ENCODE results near the gene LRRC51.
A peak's percentile ranks its signal among the peaks of the same experiment; 100 is the strongest.

Gene LRRC51

GRCh38 chr11:72100009-72100408 is 19.4 kb downstream of the LRRC51 start:
- H3K4me3 ChIP-seq (ENCODE audit: low read depth, low read length), result no peak overlapping the region
- TF ChIP-seq, protein P1, sequence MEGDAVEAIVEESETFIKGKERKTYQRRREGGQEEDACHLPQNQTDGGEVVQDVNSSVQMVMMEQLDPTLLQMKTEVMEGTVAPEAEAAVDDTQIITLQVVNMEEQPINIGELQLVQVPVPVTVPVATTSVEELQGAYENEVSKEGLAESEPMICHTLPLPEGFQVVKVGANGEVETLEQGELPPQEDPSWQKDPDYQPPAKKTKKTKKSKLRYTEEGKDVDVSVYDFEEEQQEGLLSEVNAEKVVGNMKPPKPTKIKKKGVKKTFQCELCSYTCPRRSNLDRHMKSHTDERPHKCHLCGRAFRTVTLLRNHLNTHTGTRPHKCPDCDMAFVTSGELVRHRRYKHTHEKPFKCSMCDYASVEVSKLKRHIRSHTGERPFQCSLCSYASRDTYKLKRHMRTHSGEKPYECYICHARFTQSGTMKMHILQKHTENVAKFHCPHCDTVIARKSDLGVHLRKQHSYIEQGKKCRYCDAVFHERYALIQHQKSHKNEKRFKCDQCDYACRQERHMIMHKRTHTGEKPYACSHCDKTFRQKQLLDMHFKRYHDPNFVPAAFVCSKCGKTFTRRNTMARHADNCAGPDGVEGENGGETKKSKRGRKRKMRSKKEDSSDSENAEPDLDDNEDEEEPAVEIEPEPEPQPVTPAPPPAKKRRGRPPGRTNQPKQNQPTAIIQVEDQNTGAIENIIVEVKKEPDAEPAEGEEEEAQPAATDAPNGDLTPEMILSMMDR (IDR thresholded peaks at IDR 0.05; ENCODE audit: low read depth, low read length), result no peak

DNA sequence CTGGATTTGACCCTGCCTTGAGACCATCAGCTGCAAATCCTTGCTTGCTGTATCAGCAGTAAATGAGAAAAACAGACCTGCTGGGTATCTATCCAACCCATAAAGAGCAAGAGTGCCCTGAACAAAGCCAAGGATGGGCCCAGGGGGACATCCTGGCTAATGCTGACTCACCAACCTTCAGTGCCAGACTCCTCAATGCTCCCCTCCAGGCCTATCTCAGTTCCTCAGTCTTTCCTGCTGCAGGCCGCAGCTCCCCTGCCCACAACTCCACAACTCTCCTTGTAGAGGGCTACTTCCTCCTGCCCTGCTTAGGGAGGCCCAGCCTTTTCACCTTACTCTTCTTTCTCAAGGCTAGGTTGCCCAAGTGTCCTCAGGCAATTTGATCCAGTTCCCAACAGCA is 19.8 kb downstream of the LRRC51 start:
- TF ChIP-seq, protein P1 (IDR thresholded peaks at IDR 0.05; ENCODE audit: low read depth, low read length), result no peak
- no peak overlapping the region for H3K4me3 ChIP-seq (ENCODE audit: low read depth, low read length)

- H3K4me3 ChIP-seq (ENCODE audit: low read depth, low read length), result peak overlapping the region; percentile 94
- TF ChIP-seq, protein P1 (IDR thresholded peaks at IDR 0.05; ENCODE audit: low read depth, low read length), result no peak
These were observed 21.5 kb downstream of the LRRC51 start for GRCh38 chr11:72102162-72102561.

- peak overlapping the region; percentile 94 for H3K4me3 ChIP-seq (ENCODE audit: low read depth, low read length)
- TF ChIP-seq, protein P1 (IDR thresholded peaks at IDR 0.05; ENCODE audit: low read depth, low read length), result no peak
These were observed 21.9 kb downstream of the LRRC51 start for GRCh38 chr11:72102631-72102945.

DNA sequence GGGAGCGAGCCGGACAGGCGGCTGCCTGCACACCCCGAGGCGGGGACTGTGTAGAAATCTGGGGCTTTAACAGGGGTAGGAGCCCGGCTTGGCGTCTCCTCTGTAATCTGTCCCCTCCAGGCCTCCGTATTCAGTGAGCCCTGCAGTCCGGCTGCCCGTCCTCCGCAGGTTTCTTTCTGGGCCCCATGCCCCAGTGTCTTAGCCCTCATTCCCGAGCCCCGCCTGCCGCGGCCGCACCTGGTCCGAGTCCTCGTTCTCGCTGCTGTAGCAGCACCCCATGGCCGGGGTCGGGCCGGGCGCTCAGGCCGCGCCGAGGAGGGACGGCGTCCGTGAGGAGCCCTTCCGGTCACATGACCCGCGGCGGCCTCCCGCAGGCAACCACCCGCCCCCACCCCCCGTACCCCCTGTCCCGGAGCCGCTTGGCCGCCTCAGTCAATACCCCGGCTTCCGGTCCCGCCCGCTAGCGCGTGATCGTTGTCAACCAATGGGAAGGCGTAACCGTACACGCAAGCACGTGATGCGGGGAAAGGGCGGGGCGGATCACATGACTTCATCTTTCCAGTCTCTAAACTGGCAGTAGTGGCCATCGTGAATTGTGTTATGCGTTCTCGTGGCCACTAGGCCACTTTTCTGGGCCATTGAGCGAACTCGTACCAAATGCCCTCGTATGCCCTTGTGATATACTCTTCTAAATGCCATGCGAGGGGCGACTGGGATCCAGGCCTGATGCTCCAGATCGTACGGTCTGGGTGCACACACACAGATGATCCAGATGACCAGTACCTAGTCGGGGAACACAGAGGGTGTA is 22.5 kb downstream of the LRRC51 start, which contains the start of gene LAMTOR1:
TSS of gene LAMTOR1 (minus strand) at position 352 of the 808 bp plus-strand sequence. CDS start at position 279, 73 bp downstream.
- TF ChIP-seq, protein P1 (IDR thresholded peaks at IDR 0.05; ENCODE audit: low read depth, low read length), result 0 out of 2 replicates have a peak, but pooled peaks have one; percentile 32
- peak within 1 kb of the TSS; percentile 94 for H3K4me3 ChIP-seq (ENCODE audit: low read depth, low read length)

DNA sequence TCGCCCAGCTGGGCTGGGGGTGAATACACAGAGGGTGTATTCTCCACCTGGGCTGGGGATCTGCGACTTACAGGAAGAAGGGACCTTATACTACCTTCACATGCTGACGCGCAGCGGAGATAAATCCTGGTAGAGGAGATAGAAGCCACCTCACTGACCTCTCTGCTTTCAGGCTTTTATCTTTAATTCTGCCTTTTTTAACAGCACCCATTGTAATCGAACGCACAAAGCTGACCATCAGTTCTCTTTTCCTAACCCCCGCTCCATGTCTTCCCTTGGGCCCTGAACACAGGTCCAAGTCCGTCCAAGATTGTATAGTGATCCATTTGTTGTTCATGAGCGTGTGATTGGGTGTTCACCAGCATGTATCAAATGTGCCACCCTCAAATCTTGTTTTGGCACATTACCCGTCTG is 23.1 kb downstream of the LRRC51 start:
- TF ChIP-seq, protein P1 (IDR thresholded peaks at IDR 0.05; ENCODE audit: low read depth, low read length), result no peak

GRCh38 chr11:72105888-72106287 is 25.2 kb downstream of the LRRC51 start, which contains the start of gene TOMT:
Gene TOMT, plus strand, starts transcription at chr11:72105924. Its CDS starts 28 bp downstream, at chr11:72105952.
- H3K4me3 ChIP-seq (ENCODE audit: low read depth, low read length), result no peak within 1 kb of the TSS
- TF ChIP-seq, protein P1 (IDR thresholded peaks at IDR 0.05; ENCODE audit: low read depth, low read length), result no peak

More for the DNA sequence above, 23.1 kb downstream of the LRRC51 start:
- H3K4me3 ChIP-seq (ENCODE audit: low read depth, low read length), result peak overlapping the region; percentile 21

Data from WI38 (cell line).